Ramos (cell line): ENCODE measurements around the gene FOXP4.
"Not testable (repeated sequence)": the region's sequence is repeated elsewhere in the genome, so short reads cannot be mapped to it uniquely, and the experiment has no call there.

Experiments used
- in situ Hi-C: fragments of 300-500 bp; cut with MboI; formaldehyde crosslinking; loops from one replicate; pipeline ENCODE4 v1.14.3; 2022; ENCODE audit warnings: low sequenced_read_pairs; ENCODE audit not compliant: unreplicated experiment

FOXP4 gene

GRCh38 chr6:41619193-41619592 is 73.0 kb downstream of the FOXP4 start:
- in situ Hi-C loops: not testable (repeated sequence)

- in situ Hi-C loops: no loop called here
Measured at GRCh38 chr6:41621367-41621766, 75.2 kb downstream of the FOXP4 start.

GRCh38 chr6:41621802-41622201 is 75.6 kb downstream of the FOXP4 start:
- in situ Hi-C loops: no loop called here

- in situ Hi-C loops: no loop called here
Measured at GRCh38 chr6:41622206-41622988, 76.2 kb downstream of the FOXP4 start.

- in situ Hi-C loops: no loop called here
Measured at GRCh38 chr6:41623330-41623729, 77.1 kb downstream of the FOXP4 start.

GRCh38 chr6:41624621-41625380 is 78.6 kb downstream of the FOXP4 start:
- in situ Hi-C loops: no loop called here

GRCh38 chr6:41625442-41625841 is 79.3 kb downstream of the FOXP4 start:
- in situ Hi-C loops: no loop called here

GRCh38 chr6:41626022-41626421 is 79.8 kb downstream of the FOXP4 start:
- in situ Hi-C loops: no loop called here

- in situ Hi-C loops: no loop called here
Measured at GRCh38 chr6:41626917-41627316, 80.7 kb downstream of the FOXP4 start.

- in situ Hi-C loops: no loop called here
Measured at GRCh38 chr6:41629128-41629527, 82.9 kb downstream of the FOXP4 start.

GRCh38 chr6:41630069-41630468 is 83.9 kb downstream of the FOXP4 start:
- in situ Hi-C loops: no loop called here

- in situ Hi-C loops: no loop called here
Measured at GRCh38 chr6:41630946-41631345, 84.8 kb downstream of the FOXP4 start.

GRCh38 chr6:41633056-41633634 is 87.0 kb downstream of the FOXP4 start:
- in situ Hi-C loops: no loop called here

- in situ Hi-C loops: no loop called here
Measured at GRCh38 chr6:41634657-41635056, 88.5 kb downstream of the FOXP4 start.

GRCh38 chr6:41635365-41635764 is 89.2 kb downstream of the FOXP4 start:
- in situ Hi-C loops: no loop called here

GRCh38 chr6:41636833-41637193 is 90.6 kb downstream of the FOXP4 start:
- in situ Hi-C loops: no loop called here

- in situ Hi-C loops: no loop called here
Measured at GRCh38 chr6:41637194-41638001, 91.2 kb downstream of the FOXP4 start.

- in situ Hi-C loops: no loop called here
Measured at GRCh38 chr6:41638002-41638934, 92.1 kb downstream of the FOXP4 start, which contains the start of gene MDFI. TSS of gene MDFI (plus strand) at chr6:41638468. CDS start at chr6:41638750, 282 bp downstream.
